HG03558 (cell line): ENCODE data around the gene TRNT1.

ENCODE experiments used
- ATAC-seq: cut with Tn5 transposase; IDR thresholded peaks from one replicate; pipeline ENCODE4 v1.9.1; 2021; ENCODE audit warnings: moderate number of reproducible peaks; ENCODE audit not compliant: unreplicated experiment; ENCODE audit errors: extremely low read depth

Gene TRNT1

DNA sequence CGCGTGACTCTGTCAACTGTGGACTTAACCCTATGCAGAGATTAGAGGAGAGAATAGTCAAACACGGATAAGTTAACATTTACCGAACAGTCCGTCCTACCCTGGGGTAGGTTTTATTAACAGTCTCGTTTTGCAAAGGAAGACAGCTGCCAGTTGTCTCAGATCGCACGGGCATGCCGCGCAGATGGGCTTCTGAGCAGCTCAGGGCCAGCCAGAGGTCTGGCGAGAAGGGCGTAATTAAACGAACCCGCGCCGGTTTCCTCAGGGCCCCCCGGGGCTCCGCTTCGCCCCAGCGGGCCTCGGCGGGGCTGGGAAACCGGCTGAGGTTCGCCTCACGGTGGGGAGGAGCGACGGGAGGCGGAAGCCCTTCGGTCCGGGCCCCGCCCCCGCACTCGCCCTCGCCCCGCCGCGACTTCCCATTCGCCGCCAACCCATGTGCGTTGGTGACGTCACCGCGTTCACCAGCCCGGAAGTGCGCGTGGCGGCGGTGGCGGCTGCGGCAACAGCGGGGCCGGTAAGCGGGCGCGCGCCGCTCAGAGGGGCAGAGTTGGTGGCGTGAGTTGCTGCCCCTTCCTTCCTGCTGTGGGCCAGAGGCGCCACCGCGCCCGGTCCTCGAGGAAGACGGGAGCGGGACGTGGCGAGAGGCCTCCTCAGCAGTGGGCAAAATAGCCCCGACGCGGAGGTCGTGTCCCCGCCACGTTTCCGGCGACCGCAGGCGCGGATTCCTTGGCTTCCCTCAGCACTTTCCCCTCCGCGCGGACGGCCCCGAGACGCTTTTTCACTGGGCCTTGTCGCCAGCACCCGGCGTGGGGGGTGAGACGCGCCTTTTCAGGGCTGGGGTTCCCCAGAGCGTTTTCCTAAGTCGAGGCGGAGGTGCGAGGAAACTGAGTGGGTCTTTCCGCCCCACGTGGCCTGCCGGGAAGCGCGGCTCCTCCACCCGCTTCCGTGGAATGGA lies at the start of gene TRNT1:
Gene TRNT1 (plus strand): TSS at position 464 of the 955 bp plus-strand sequence. CDS start 2,101 bp downstream, outside the sequence.
- ATAC-seq, result peak; percentile 87

DNA sequence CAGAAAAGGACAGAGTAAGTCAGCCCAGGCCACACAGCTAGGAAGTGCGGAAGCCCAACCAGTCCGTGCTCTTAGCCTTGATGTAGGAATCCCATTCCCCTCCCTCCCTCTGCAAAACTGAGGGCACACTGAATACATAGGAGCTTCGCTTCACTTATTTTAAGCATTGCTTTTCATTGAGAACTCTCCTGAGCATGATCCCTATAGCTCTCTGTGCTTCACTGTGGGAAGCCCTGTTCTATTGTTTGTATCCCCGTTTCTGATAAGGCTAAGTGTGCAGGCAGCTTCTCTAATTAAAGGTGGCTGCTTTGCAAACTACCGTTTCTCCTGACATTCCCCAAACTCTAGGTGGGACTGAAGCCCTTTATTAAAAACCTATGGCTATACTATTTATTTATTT lies 46.4 kb upstream of the TRNT1 start:
- ATAC-seq, result no peak

GRCh38 chr3:3081381-3082233 lies 45.1 kb upstream of the TRNT1 start:
- ATAC-seq, result peak; percentile 34

DNA sequence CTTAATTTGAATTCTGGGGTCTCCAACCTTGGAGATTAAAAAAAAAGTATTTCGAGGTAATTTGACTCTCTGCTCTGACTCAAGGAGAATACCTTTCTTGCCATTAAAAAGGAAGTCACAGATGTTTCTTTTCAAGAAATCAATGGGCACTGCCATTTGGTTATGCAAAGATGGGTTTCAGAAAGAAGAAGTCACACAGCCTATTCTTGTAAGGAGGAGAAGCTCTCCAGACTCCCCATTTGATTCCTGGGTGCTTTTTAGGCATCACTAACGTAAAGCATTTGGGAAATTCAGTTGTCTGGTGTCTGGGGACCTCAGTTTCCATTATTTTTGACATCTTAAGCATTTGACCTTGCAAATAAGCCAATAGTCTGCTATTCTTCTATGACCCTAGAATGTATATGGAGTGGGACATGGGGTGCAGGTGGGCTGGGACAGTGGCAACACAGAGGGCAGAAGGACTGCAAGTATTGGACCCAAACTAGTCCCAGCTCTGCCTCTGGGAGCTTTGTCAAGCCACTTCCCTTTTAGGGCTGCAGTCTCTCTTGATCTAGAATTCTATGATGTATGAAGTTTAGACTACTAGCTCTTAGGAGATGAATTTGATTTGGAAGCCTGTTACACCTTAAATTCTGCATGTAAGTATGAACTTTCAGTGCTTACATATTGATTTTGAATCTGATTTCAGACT lies 44.4 kb upstream of the TRNT1 start:
- peak; percentile 42 for ATAC-seq

- no peak for ATAC-seq
Observed at GRCh38 chr3:3084890-3085289, 41.9 kb upstream of the TRNT1 start.

- ATAC-seq, result peak; percentile 21
Observed at GRCh38 chr3:3085782-3086181, 41.0 kb upstream of the TRNT1 start.

GRCh38 chr3:3086239-3086638 lies 40.5 kb upstream of the TRNT1 start:
- ATAC-seq, result no peak

- ATAC-seq, result no peak
Observed at GRCh38 chr3:3087279-3087678, 39.5 kb upstream of the TRNT1 start.

- ATAC-seq, result no peak
Observed at GRCh38 chr3:3087716-3088465, 38.8 kb upstream of the TRNT1 start.

DNA sequence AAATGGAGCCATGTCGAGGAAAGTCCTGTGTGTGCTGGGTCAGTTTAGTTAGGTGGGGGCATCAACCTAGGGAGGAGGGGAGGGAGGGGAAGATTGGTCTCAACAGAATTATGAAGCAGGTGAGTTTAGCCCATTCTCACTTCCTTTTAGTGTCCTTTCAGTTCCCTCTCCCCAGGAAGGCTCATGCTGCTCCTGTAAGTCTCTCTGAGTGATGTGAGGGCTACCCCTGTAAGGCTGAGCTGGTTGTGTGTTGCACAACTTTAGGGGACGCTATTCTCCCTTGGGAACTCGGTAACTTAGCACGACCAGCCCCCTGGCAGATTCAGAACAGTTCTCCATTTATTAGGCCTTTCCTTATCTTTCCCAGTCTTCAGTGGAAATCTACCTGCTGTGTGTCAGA lies 37.7 kb upstream of the TRNT1 start:
- ATAC-seq, result peak; percentile 96

DNA sequence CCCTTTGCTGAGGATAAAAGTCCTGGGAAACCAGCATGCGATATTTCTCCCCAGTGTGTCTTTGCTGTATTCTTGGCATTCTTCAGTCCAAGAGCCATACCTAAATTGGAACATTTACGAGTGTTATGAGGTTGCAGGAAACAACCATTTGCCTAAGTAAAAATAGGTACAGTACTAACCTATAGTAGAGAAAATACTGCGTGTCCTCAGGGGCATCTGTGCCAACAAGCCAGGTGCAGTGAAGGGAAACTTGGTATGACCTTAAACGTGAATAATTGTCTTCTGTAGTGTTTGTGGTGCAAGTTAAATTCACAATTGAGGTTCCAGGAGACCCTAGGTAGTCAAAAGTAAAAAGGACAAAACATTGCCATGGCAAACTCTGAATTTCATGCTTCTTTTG lies 28.8 kb upstream of the TRNT1 start:
- ATAC-seq, result no peak

DNA sequence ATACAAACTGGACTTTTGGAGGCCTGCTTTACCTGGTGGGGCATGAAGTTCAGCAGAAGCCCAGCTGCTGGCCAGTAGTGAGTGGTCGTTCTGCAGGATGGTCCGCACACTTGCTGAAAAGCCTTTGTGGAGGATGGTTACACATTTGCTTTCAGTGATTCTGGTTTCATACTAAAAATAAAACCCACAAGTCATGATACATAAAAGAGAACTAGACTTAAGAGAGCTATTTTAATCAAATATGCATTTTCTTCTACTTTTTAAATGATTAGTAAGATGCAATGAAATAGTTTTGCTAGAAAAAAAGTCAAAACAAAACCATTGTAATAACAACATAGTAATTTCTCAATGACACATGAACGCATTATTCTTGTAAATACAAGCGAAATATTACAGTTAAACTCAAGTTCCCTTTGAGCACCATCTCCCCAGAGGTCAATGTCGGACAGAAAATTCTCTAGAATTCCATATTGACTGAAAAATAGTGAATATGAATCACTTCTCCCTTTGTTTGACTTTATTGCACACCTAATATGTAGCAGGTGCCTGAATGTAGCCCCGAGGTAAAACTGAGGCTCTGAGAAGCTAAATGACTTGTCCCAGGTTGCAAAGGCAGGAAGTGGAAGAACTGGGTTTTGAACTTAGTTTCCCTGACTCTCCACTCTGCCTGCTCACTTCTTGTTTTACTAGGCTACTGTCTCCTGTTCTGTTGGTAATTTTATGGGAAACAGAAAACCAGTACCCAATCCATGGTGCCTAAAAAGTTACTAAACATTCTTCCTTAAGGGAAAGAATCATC lies 24.9 kb upstream of the TRNT1 start:
- ATAC-seq, result no peak

- ATAC-seq, result no peak
Observed at GRCh38 chr3:3102751-3103150, 24.0 kb upstream of the TRNT1 start.

GRCh38 chr3:3105246-3105645 lies 21.5 kb upstream of the TRNT1 start:
- no peak for ATAC-seq

DNA sequence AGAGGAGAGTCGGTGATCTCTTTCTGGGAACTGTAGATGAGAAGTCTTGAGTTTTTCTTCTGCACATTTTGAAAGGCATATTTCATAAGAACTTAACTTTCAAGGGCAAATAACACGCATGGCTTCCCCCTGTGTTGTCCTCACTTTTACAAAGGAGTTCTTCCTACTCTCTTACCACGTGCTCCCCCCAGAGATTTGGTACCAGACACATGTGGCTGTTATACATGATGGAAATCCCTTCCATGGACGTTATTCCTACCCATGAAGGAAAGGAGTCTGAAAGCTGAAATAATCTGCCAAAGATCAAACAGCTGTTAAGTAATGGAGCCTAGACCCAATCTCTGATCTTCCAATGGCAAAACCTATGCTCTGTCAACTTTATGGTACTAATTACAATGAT lies 20.9 kb upstream of the TRNT1 start:
- no peak for ATAC-seq

- ATAC-seq, result no peak
Observed at GRCh38 chr3:3107181-3107580, 19.6 kb upstream of the TRNT1 start.

DNA sequence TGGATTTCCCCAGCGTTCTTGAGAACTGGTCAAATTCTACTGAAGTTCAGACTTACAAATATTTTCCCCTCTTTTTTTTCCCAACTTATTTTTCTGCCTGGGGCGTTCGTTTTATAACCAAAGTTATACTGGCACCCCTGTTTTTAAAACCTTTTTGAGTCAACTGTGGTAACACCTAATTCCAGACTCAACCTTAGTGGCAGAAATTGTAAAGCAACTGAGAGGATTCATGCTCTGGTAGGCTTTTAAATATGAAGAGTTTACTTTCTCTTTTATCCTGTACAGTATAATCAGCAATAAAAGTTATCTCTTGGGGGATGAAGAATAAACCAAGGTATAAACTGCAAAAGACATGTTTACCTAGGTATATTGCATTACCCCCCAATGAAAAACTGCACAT lies 18.9 kb upstream of the TRNT1 start:
- ATAC-seq, result no peak

DNA sequence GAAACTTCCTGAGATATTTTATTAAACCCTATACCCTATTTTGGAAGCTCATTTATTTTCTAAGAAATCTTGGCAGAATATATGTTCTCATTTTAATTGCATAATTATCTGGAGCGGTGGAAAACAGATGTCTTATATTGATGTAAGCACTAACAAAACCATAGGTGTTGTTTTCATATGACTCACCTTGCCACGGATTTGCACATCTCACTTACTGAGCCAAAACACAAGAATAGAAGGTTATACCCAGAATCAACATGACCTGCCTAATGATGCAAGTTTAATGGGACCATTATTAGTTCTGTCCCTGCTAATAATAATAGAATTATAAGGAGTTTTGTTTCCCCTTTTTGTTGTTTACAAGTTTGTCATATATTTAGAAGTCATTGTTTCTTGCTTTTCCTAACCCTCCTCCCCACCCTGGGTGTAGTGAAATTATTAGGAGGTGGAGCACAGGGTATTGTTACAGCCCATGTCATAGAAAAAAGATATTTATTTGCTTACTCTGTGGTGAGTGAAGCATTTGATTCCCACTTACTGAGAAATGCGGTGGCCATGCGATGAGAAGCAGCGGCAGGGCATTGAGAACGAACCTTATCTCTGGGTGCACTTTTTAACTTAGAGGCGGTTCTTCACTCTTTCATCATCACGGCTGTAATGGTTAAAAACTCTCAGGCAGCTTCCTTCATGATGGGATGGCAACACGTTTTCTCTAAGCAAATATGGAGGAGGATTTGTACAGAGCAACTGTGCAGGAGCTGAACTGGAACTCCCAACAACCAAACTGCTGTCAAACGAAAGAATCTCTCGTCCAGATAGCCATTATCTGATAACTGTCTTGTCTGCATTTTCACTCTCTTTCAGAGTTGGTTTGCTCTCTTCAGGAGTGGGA lies 17.1 kb upstream of the TRNT1 start:
- peak; percentile 62 for ATAC-seq
